ENCODE results near the gene PLCH2.

DNA sequence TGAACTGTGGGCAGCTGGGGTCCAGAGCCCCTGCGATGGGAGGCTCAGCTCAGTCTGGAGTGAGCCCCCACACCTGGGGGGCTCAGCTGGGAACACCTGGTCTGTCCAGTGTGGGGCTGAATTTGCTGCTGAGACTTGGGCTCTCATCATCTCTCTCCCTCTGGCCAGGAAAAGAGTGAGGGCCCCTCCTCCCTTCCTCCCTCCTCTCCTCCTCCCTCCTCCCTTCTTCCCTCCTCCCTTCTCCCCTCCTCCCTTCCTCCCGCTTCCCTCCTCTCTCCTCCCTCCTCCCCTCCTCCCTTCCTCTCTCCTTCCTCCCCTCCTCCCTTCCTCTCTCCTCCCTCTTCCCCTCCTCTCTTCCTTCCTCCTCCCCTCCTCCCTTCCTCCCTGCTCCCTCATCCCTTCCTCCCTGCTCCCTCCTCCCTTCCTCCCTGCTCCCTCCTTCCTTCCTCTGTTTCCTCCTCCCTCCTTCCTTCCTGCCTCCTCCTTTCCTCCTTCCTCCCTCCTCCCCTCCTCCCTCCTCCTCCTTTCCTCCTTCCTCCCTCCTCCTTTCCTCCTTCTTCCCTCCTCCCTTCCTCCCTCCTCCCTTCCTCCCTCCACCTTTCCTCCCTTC, 40.2 kb upstream of the PLCH2 start:
- TF ChIP-seq POLR2AphosphoS5 (IDR thresholded peaks at IDR 0.05; ENCODE audit: low read depth, low read length) (no peak), ZSCAN20 (CRISPR knock-in tag; IDR thresholded peaks at IDR 0.05; ENCODE audit: borderline replicate concordance) (no peak)
- TF ChIP-seq, protein P1, sequence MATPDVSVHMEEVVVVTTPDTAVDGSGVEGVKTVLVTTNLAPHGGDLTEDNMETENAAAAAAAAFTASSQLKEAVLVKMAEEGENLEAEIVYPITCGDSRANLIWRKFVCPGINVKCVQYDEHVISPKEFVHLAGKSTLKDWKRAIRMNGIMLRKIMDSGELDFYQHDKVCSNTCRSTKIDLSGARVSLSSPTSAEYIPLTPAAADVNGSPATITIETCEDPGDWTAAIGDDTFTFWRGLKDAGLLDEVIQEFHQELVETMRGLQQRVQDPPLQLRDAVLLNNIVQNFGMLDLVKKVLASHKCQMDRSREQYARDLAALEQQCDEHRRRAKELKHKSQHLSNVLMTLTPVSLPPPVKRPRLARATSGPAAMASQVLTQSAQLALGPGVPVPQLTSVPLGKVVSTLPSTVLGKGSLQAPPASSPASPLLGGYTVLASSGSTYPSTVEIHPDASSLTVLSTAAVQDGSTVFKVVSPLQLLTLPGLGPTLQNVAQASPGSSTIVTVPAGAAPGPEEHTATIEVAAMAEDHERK (CRISPR knock-in tag; IDR thresholded peaks at IDR 0.05; ENCODE audit: low read depth) = no peak

Measured in HepG2 (cell line).